ENCODE data around the gene PPP3CA.

Gene PPP3CA

DNA sequence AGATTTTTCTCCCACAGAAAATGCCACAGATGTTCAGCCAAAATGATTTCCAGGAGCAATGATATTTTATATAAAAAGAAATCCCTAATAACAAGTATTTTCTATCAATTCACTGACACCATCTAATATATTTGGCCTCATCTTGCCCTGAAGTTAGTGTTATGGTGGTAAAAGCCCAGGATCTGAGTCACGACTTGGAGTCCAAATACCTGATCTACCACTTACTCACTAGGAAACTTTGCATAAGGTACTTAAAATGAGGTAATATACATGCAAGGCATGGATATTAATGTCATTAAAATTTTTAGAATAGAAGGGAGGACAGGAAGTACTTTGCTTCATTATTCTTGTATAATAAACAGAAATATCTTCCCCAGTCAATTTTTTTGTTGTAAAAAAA lies 16.3 kb downstream of the PPP3CA start:
- no peak for DNase-seq (ENCODE audit: low read depth in 2 of 2)

- DNase-seq (ENCODE audit: low read depth in 2 of 2), result no peak
These were observed 17.7 kb downstream of the PPP3CA start for GRCh38 chr4:101329592-101329991.

- no peak for DNase-seq (ENCODE audit: low read depth in 2 of 2)
These were observed 19.2 kb downstream of the PPP3CA start for GRCh38 chr4:101328063-101328602.

DNA sequence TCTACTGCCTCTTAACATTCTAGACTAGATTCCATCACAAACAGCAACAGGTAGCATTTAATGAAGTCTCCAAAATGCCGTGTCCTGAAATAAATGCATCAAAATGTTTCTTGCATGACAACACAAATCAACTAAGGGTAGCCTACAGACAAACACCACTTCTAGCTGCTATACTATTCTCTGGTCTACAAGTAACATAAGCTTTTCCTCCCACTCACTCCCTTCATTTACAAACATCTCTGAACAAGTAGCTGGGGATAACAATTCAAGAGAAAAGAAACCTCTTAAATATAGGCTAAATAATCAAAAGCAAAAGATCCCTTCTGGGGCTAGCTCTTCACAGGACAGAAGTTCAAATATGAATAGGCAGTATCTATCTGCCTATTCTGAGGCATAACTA lies 20.8 kb downstream of the PPP3CA start:
- DNase-seq (ENCODE audit: low read depth in 2 of 2), result no peak

- DNase-seq (ENCODE audit: low read depth in 2 of 2), result no peak
These were observed 24.6 kb downstream of the PPP3CA start for GRCh38 chr4:101322743-101323142.

DNA sequence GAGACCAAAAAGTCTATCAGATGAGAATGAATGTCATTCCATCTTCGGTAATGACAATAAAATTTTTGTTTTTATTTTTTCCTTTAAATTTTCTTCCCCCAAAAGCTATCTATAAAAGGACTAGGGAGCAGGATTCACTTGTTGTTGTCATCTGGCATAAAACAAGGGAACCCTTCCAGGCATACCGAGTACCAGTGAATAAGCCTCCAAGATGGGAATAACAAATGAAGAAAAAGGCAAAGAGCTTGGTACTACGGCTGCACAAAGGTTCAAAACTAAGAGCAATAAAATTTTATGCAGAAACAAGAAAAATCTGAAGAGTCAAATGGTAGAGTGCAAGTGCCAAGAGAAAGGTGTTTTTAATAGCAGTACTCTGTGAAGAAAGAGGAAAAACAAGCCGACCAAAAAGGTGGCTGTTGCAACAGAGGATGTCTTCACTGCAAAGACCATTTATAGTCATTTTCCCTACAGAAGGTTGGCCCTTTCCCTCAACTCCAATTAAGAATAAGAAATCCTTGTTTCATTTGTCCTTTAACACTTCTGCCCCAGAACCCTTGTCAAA lies 25.8 kb downstream of the PPP3CA start:
- DNase-seq (ENCODE audit: low read depth in 2 of 2), result no peak

- DNase-seq (ENCODE audit: low read depth in 2 of 2), result no peak
These were observed 31.5 kb downstream of the PPP3CA start for GRCh38 chr4:101315786-101316185.

DNA sequence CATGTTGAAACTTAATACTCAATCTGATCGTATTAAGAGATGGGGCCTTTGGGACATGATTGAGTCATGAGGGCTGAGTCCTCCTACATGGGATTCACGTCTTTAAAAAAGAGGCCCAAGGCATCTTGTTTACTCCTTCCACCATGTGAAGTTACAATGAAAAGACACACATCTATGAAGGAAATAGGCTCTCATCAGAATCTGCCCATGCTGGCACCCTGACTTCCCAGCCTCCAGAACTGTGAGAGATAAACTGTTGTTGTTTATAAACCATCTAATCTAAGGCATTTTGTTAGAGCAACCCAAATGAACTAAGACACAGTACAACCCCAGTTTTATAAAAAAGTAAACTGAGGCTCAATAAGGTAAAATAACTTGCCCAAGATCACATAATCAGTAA lies 32.3 kb downstream of the PPP3CA start:
- DNase-seq (ENCODE audit: low read depth in 2 of 2), result no peak

DNA sequence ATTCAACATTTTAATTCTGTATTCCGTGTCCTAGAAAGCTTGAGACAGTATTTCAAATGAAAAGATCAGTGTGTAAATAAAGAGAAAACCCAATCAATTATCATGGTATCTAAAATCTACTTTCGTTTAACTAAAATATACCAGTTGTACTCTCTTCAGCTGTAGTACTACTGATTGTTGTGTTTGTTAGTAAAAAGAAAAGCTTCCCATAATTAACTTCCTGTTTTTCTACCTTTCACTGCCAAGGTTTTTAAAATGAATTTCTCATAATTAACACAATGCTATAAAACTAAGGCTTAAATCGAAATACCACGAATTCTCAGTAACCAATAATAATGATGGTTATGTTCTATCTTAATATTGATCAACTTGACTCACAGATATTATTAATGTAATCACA lies 37.4 kb downstream of the PPP3CA start:
- DNase-seq (ENCODE audit: low read depth in 2 of 2), result no peak

DNA sequence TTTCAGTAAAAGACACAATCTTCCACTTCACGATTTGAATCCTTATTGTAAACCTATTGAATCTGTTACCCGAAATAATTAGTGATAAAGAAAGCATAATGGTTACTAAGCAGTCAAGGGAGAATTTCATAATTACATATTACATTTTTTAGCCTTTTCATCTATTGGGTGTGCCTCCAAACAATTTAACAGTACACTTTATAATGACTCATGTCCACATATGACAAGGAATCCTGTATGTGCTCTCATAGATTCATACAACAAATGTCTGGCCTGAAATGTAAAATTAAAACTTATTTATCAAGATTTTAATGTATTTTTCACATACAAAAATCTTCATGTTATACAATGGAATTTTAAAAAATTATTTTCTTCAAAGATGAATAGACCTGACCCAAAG lies 39.4 kb downstream of the PPP3CA start:
- DNase-seq (ENCODE audit: low read depth in 2 of 2), result no peak

DNA sequence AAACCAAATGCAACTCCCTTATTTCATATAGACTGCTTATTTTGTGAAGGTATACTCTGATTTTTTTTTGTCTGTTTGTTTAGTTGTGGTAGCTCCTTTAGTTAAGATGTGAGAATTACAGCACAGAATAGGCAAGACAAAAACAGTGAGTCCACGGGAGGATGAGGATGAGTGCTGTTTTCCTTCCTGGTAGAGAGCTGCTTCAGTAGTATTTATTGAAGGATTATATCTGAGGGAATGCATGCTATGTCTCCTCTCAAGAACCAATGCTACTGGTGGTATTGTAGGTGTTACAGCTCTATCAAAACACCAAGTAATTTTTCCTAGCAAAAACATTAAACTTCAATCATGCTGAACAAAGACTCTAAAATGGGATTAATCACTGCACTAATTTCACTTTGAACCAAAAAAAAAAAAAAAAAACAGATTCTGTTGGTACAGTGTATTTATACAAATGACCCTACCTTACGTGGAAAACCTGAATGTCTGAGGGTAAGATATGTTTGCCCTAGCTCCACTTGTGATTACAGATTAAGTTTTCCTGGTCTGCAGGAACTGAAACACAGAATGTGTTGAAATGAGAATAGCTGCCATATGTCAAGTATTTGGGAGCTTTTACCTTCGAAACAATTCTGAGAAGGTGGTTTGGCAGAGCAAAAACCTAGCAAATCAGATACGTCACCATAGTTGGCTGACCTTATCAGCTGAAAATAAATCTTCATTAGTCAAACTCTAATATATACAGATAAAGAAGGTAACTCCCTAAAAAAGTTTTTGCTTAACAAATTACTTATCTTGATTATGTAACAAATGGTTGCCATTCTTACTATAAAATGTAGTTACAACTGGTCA lies 40.3 kb downstream of the PPP3CA start:
- no peak for DNase-seq (ENCODE audit: low read depth in 2 of 2)

DNA sequence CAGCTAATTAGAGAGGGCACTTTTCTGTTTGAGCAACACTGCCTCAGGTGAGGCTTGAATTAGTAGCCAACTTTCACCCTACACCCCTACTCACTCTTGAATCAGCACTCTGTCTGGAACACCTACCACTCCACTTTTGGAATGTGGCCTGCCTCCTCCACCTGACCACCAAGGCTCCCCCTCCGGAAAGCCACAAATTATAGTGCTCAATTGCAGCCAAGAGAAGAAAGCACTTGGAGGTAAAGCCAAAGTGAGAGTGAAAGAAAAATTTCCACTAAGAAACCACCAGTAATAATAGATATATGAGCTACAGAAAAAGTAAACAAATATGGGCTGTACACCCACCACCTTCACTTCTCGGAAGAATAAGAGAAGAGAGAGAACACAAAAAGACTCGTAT lies 41.1 kb downstream of the PPP3CA start:
- no peak for DNase-seq (ENCODE audit: low read depth in 2 of 2)

- DNase-seq (ENCODE audit: low read depth in 2 of 2), result no peak
These were observed 42.4 kb downstream of the PPP3CA start for GRCh38 chr4:101304916-101305315.

GRCh38 chr4:101299899-101300540 lies 47.3 kb downstream of the PPP3CA start:
- DNase-seq (ENCODE audit: low read depth in 2 of 2), result no peak

DNA sequence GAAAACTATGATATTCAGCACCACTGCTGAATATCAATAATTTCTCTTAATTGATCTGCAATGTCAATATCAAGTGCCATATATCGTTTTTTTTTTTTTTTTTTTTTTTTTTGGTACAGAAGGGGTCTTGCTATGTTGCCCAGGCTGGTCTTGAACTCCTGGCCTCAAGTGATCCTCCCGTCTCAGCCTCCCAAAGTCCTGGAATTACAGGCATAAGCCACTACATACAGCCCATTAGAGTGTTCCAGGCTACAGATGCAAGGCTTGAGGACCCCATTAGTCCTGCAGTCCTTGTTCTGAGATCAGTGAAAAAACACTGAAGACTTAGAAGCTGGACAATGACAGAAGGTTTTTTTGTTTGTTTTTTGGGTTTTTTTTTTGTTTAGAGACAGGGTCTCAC lies 48.3 kb downstream of the PPP3CA start:
- DNase-seq (ENCODE audit: low read depth in 2 of 2), result no peak

DNA sequence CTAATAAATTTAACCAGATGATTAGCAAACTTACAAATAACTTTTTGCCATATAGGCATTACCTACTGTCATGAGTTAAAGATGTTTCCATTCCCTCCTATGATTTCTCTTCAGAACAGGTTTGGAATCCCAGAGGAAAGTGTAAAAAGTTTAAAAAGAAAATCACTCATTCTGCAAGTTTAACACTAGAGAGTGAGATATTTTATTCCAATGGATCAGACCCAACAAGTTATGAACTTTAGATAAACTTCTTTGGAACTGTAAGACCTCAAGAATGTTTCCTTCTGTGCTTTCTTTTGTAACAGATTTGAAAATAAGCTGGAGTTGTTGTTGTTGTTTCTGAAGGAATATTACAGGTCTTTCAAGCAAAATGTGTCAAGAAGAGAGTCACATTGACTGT lies 51.6 kb downstream of the PPP3CA start:
- DNase-seq (ENCODE audit: low read depth in 2 of 2), result no peak

DNA sequence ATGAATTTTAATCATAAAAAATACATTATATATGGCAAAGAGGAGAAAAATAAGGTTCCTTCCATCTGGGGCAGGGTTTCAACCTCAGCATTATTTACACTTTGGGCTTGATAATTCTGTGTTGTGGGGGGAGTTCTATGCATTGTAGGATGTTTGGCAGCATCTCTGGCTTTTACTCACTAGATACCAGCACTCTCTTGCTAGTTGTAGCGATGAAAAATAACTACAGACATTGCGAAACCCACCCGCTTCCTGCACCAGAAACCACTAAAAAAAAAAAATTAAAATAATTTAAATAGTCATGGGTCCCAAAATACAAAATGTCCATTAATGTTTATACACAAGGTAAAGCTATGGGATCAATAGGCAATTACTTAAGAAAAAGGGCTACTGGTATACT lies 52.7 kb downstream of the PPP3CA start:
- no peak for DNase-seq (ENCODE audit: low read depth in 2 of 2)

- no peak for DNase-seq (ENCODE audit: low read depth in 2 of 2)
These were observed 54.4 kb downstream of the PPP3CA start for GRCh38 chr4:101292901-101293300.

GRCh38 chr4:101292214-101292613 lies 55.1 kb downstream of the PPP3CA start:
- DNase-seq (ENCODE audit: low read depth in 2 of 2), result no peak

DNA sequence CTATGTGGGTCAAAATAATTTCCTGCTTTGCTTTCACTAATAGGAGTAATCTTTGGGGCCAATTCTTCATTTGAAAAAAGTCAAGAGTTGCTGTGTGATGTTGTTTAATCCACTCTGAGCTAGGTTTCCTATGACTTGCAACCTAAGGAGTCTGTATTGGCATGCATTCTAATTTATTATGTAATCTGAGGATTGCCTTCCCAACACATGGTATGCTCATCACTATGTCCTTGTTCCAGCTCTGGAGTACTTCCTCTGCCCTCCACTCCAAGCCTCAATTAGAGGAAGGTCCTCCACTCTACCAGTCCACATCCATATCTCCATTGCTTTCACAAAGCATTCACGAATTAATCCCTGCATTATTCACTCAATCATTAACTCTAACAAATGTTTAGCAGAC lies 56.1 kb downstream of the PPP3CA start:
- no peak for DNase-seq (ENCODE audit: low read depth in 2 of 2)

DNA sequence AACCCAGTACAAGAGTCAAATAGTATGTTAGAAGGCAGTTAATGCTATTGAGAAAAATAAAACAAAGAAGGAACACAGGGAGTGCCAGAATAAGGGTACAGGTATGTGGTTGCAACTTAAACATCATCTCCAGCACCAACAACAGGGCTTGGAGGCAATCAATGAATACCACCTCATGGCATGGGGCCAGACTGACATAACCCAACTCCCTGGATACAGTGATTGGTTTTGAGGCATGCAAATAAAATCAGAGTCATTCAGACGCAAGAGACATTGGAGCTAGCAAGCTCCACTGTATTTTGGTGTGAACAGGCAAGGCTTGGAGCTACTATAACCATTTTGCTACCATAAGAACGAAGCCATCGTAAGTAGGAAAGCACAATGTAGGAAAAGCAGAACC lies 56.7 kb downstream of the PPP3CA start:
- DNase-seq (ENCODE audit: low read depth in 2 of 2), result no peak

GRCh38 chr4:101289306-101289705 lies 58.0 kb downstream of the PPP3CA start:
- no peak for DNase-seq (ENCODE audit: low read depth in 2 of 2)

Measured in activated CD4-positive, alpha-beta T cell treated with anti-CD3 and anti-CD28 coated beads for 24 hours (primary cell).